GM12878 (cell line): ENCODE results near the gene BIRC5. TPM values are rescaled to one million over a fixed set of nuclear protein-coding genes. Genes with fewer than 3 reads are reported as not detected.

Source experiments
- BCL3 ChIP-seq: IDR thresholded peaks from 2 replicates; pipeline ENCODE4 v1.6.1; 2011; ENCODE audit warnings: borderline replicate concordance, low read depth, mild to moderate bottlenecking, moderate library complexity, low read length; ENCODE audit not compliant: insufficient read depth, poor library complexity, severe bottlenecking
- CBX3 ChIP-seq: fragments of 200-600 bp; sonication (generic); IDR thresholded peaks from 2 replicates; pipeline ENCODE4 v1.6.1; 2016; ENCODE audit warnings: low read depth, borderline replicate concordance
- CEBPZ ChIP-seq: fragments of 150-350 bp; IDR thresholded peaks from 2 replicates; pipeline ENCODE4 v1.6.1; 2016; ENCODE audit warnings: low read depth, low read length
- GABPA ChIP-seq: IDR thresholded peaks from 2 replicates; pipeline ENCODE4 v1.6.1; 2014; ENCODE audit warnings: antibody characterized with exemption, low read depth, mild to moderate bottlenecking, inconsistent platforms
- IRF4 ChIP-seq: IDR thresholded peaks from 2 replicates; pipeline ENCODE4 v1.6.1; 2011; ENCODE audit warnings: low read depth, low read length
- IRF5 ChIP-seq: fragments of 450-650 bp; IDR thresholded peaks from 2 replicates; pipeline ENCODE4 v1.6.1; 2017; ENCODE audit warnings: borderline replicate concordance
- PKNOX1 ChIP-seq: fragments of 450-650 bp; IDR thresholded peaks from 2 replicates; pipeline ENCODE4 v1.6.1; 2016; ENCODE audit warnings: mild to moderate bottlenecking
- RB1 ChIP-seq: fragments of 450-650 bp; formaldehyde crosslinking; IDR thresholded peaks from 2 replicates; pipeline ENCODE4 v1.6.1; 2017; ENCODE audit warnings: mild to moderate bottlenecking, borderline replicate concordance
- SMC3 ChIP-seq: IDR thresholded peaks from 2 replicates; pipeline ENCODE4 v1.6.1; 2011; ENCODE audit warnings: low read length, improper control_type of control experiment, borderline replicate concordance
- SREBF2 ChIP-seq: IDR thresholded peaks from 2 replicates; pipeline ENCODE4 v1.6.1; 2012; ENCODE audit warnings: mild to moderate bottlenecking, low read length
- TARDBP ChIP-seq: IDR thresholded peaks from 2 replicates; pipeline ENCODE4 v1.6.1; 2016; ENCODE audit warnings: borderline replicate concordance
- ZBTB4 ChIP-seq: fragments of 450-650 bp; formaldehyde crosslinking; IDR thresholded peaks from 2 replicates; pipeline ENCODE4 v1.4.0; 2022; ENCODE audit warnings: mild to moderate bottlenecking, moderate library complexity
- ZBTB40 ChIP-seq: fragments of 450-650 bp; IDR thresholded peaks from 2 replicates; pipeline ENCODE4 v1.6.1; 2016; ENCODE audit warnings: mild to moderate bottlenecking, moderate library complexity, borderline replicate concordance
- ZNF207 ChIP-seq: fragments of 450-650 bp; IDR thresholded peaks from 2 replicates; pipeline ENCODE4 v1.6.1; 2014; ENCODE audit warnings: antibody characterized with exemption, mild to moderate bottlenecking, borderline replicate concordance
- polyA plus RNA-seq, 11 experiments: library from polyadenylated mRNA; depleted of rRNA in 4 of 11; unstranded in 6 of 11; stranded (reverse) in 5 of 11; fragments of >200 nt; fragmentation: Nextera tagmentation in 4 of 11; fragmentation: Illumina TruSeq in 1 of 11; extraction: Ambion mirVana in 4 of 11; extraction: Trizol in 1 of 11; gene quantifications; 1 replicate in 1 of 11; 2 replicates in 10 of 11; pipeline versions ENCODE4 v1.2.1 to v1.2.3, GENCODE V29; 2011 to 2016; ENCODE audit warnings: inconsistent platforms in 2 of 11, missing spikeins in 2 of 11, low read depth in 1 of 11
- total RNA-seq, 4 experiments: library from RNA; depleted of rRNA in 3 of 4; stranded (reverse); fragments of >200 nt in 3 of 4; fragmentation: Illumina TruSeq in 1 of 4; extraction: Trizol in 1 of 4; gene quantifications; 2 replicates each; pipeline versions ENCODE4 v1.2.1 to v1.2.3, GENCODE V29; 2013 to 2021

BIRC5 gene
- total and polyA plus RNA-seq, 10 of the 15 experiments (the other 5 are each of a cell fraction or from before 2014, with no cell fraction given) = 41.0 to 175 (median 90.8) TPM

- TF ChIP-seq PKNOX1 = no peak
- no peak for TF ChIP-seq GABPA
- TF ChIP-seq SMC3 = no peak
- no peak for TF ChIP-seq ZBTB40
- no peak for TF ChIP-seq RB1
- no peak for TF ChIP-seq ZBTB4 (CRISPR knock-in tag)
- TF ChIP-seq IRF5 = no peak
- TF ChIP-seq BCL3 = peak; percentile 83
- no peak for TF ChIP-seq IRF4
- TF ChIP-seq CBX3 = no peak
- no peak for TF ChIP-seq SREBF2
- TF ChIP-seq ZNF207 = no peak
- no peak for TF ChIP-seq TARDBP
- TF ChIP-seq CEBPZ = no peak
Measured at GRCh38 chr17:78174346-78174869, 39.6 kb upstream of the BIRC5 start (continued).
